HEK293T (cell line): ENCODE data around the gene UNC13C.

ENCODE experiments used
- FOXM1 ChIP-seq: fragments of 450-650 bp; IDR thresholded peaks from 2 replicates; pipeline ENCODE4 v1.6.1; 2017; ENCODE audit warnings: mild to moderate bottlenecking, borderline replicate concordance
- L3MBTL2 ChIP-seq: fragments of 450-650 bp; conservative IDR thresholded peaks from 2 replicates; pipeline ENCODE4 v1.6.1; 2016; ENCODE audit warnings: mild to moderate bottlenecking
- SP1 ChIP-seq: fragments of 450-650 bp; IDR thresholded peaks from 2 replicates; pipeline ENCODE4 v1.6.1; 2017
- SUZ12 ChIP-seq: fragments of 450-650 bp; IDR thresholded peaks from 2 replicates; pipeline ENCODE4 v1.6.1; 2016; ENCODE audit warnings: mild to moderate bottlenecking

DNA sequence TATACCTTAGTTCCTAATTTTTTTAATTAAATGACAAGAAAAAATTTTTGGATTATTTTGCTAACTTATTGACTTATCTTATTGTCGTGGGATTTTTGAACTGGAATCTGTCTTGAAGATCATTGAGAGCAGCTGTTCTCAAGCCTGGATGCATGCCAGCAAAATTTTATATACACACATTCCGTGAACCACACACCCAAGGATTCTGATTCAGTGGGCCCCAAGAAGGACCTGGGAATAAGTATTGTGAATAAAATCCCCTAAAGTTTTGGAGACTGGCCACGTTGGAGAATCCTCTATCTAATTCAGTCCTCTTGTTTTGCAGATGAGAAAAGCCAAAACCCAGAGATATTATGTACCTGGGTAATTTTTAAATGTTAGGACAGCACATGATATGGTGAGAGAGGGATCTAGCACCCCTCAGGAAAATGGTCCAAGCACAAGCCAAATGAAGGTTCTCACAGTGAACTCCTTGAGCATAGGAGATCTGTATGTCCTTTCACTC is 55.2 kb downstream of the UNC13C start:
- TF ChIP-seq SUZ12 (no peak), L3MBTL2 (no peak), SP1 (no peak), FOXM1 (no peak)
